ENCODE measurements around the gene ZSCAN5C. TPM values are rescaled to one million over a fixed set of nuclear protein-coding genes. Genes with fewer than 3 reads are reported as not detected.
"Not testable (repeated sequence)": the region's sequence is repeated elsewhere in the genome, so short reads cannot be mapped to it uniquely, and the experiment has no call there.

Gene ZSCAN5C
- total RNA-seq, 1 donor from 2014 or later, result not detected

- Histone ChIP-seq H3K9me3 (ENCODE audit: insufficient read depth, low read depth, low read length) (no peaks in the 10 kb centered on the region), H3K9ac (ENCODE audit: low read length) (no peak overlapping the region), H3K27ac (ENCODE audit: low read depth, low read length) (no peak overlapping the region), H2AFZ (ENCODE audit: low read depth, low read length) (no peak overlapping the region), H3K4me3 (ENCODE audit: insufficient read depth, low read depth, low read length) (no peak overlapping the region), H3K36me3 (ENCODE audit: insufficient read depth, low read length) (no peaks in the 10 kb centered on the region), H3K4me1 (ENCODE audit: insufficient read depth, low read length) (no peaks in the 10 kb centered on the region), H4K20me1 (ENCODE audit: insufficient read depth, low read length) (no peaks in the 10 kb centered on the region), H3K79me2 (ENCODE audit: insufficient read depth, low read length) (no peaks in the 10 kb centered on the region), H3K27me3 (ENCODE audit: insufficient read depth, low read length) (no peaks in the 10 kb centered on the region), H3K4me2 (ENCODE audit: low read length) (no peak overlapping the region)
- no peak for DNase-seq (ENCODE audit: low read depth)
- TF ChIP-seq CTCF (IDR thresholded peaks at IDR 0.05; ENCODE audit: insufficient read depth, low read depth, low read length) (no peak), EZH2 (IDR thresholded peaks at IDR 0.05; ENCODE audit: insufficient read depth, low read length) (no peak)
- Mint-ChIP-seq H3K27ac (ENCODE audit: unreplicated experiment) (no peak overlapping the region), H3K36me3 (ENCODE audit: low read depth, unreplicated experiment) (no peaks in the 10 kb centered on the region), H3K4me1 (ENCODE audit: low read depth, unreplicated experiment) (no peaks in the 10 kb centered on the region), H3K9me3 (ENCODE audit: unreplicated experiment) (peaks cover 4% of the 10 kb centered on the region), H3K27me3 (ENCODE audit: low read depth, unreplicated experiment) (peaks cover 20% of the 10 kb centered on the region), H3K4me3 (ENCODE audit: unreplicated experiment) (no peak overlapping the region)
- FAIRE-seq, result no peak
Measured at GRCh38 chr19:56211718-56212117, 9.6 kb downstream of the ZSCAN5C start.

- no peak for FAIRE-seq
- Mint-ChIP-seq H3K9me3 (ENCODE audit: unreplicated experiment) (no peaks in the 10 kb centered on the region), H3K4me1 (ENCODE audit: low read depth, unreplicated experiment) (no peaks in the 10 kb centered on the region), H3K27ac (ENCODE audit: unreplicated experiment) (no peak overlapping the region), H3K27me3 (ENCODE audit: low read depth, unreplicated experiment) (peaks cover 13% of the 10 kb centered on the region), H3K36me3 (ENCODE audit: low read depth, unreplicated experiment) (no peaks in the 10 kb centered on the region), H3K4me3 (ENCODE audit: unreplicated experiment) (no peak overlapping the region)
- H3K36me3 ChIP-seq (ENCODE audit: insufficient read depth, low read length), result no peaks in the 10 kb centered on the region
- H3K4me1 ChIP-seq (ENCODE audit: insufficient read depth, low read length), result no peaks in the 10 kb centered on the region
- H3K79me2 ChIP-seq (ENCODE audit: insufficient read depth, low read length), result no peaks in the 10 kb centered on the region
- H3K27ac ChIP-seq (ENCODE audit: low read depth, low read length), result no peak overlapping the region
- no peaks in the 10 kb centered on the region for H4K20me1 ChIP-seq (ENCODE audit: insufficient read depth, low read length)
- no peaks in the 10 kb centered on the region for H3K9me3 ChIP-seq (ENCODE audit: insufficient read depth, low read depth, low read length)
- peak overlapping the region; percentile 50 for H3K9ac ChIP-seq (ENCODE audit: low read length)
- DNase-seq (ENCODE audit: low read depth), result peak; percentile 29
- no peaks in the 10 kb centered on the region for H3K27me3 ChIP-seq (ENCODE audit: insufficient read depth, low read length)
- peak overlapping the region; percentile 33 for H3K4me3 ChIP-seq (ENCODE audit: insufficient read depth, low read depth, low read length)
- H2AFZ ChIP-seq (ENCODE audit: low read depth, low read length), result peak overlapping the region; percentile 57
- peak overlapping the region; percentile 84 for H3K4me2 ChIP-seq (ENCODE audit: low read length)
- TF ChIP-seq EZH2 (IDR thresholded peaks at IDR 0.05; ENCODE audit: insufficient read depth, low read length), result no peak
- TF ChIP-seq CTCF (IDR thresholded peaks at IDR 0.05; ENCODE audit: insufficient read depth, low read depth, low read length), result no peak
Measured at GRCh38 chr19:56217039-56217949, 15.2 kb downstream of the ZSCAN5C start.

- no peaks in the 10 kb centered on the region for H3K36me3 ChIP-seq (ENCODE audit: insufficient read depth, low read length)
- TF ChIP-seq EZH2 (IDR thresholded peaks at IDR 0.05; ENCODE audit: insufficient read depth, low read length), result no peak
- TF ChIP-seq CTCF (IDR thresholded peaks at IDR 0.05; ENCODE audit: insufficient read depth, low read depth, low read length), result no peak
- Mint-ChIP-seq H3K27ac (ENCODE audit: unreplicated experiment) (no peak overlapping the region), H3K27me3 (ENCODE audit: low read depth, unreplicated experiment) (peaks cover 13% of the 10 kb centered on the region), H3K36me3 (ENCODE audit: low read depth, unreplicated experiment) (peaks cover 10% of the 10 kb centered on the region), H3K9me3 (ENCODE audit: unreplicated experiment) (no peaks in the 10 kb centered on the region), H3K4me3 (ENCODE audit: unreplicated experiment) (no peak overlapping the region), H3K4me1 (ENCODE audit: low read depth, unreplicated experiment) (no peaks in the 10 kb centered on the region)
- H3K4me1 ChIP-seq (ENCODE audit: insufficient read depth, low read length), result no peaks in the 10 kb centered on the region
- no peaks in the 10 kb centered on the region for H4K20me1 ChIP-seq (ENCODE audit: insufficient read depth, low read length)
- no peak overlapping the region for H3K9ac ChIP-seq (ENCODE audit: low read length)
- H2AFZ ChIP-seq (ENCODE audit: low read depth, low read length), result no peak overlapping the region
- H3K4me2 ChIP-seq (ENCODE audit: low read length), result no peak overlapping the region
- no peak for FAIRE-seq
- no peak for DNase-seq (ENCODE audit: low read depth)
- H3K4me3 ChIP-seq (ENCODE audit: insufficient read depth, low read depth, low read length), result no peak overlapping the region
- no peaks in the 10 kb centered on the region for H3K9me3 ChIP-seq (ENCODE audit: insufficient read depth, low read depth, low read length)
- H3K27ac ChIP-seq (ENCODE audit: low read depth, low read length), result no peak overlapping the region
- no peaks in the 10 kb centered on the region for H3K27me3 ChIP-seq (ENCODE audit: insufficient read depth, low read length)
- no peaks in the 10 kb centered on the region for H3K79me2 ChIP-seq (ENCODE audit: insufficient read depth, low read length)
Measured at GRCh38 chr19:56218961-56219360, 16.9 kb downstream of the ZSCAN5C start.

GRCh38 chr19:56221442-56221841 lies 19.4 kb downstream of the ZSCAN5C start:
- H3K4me1 Mint-ChIP-seq (ENCODE audit: low read depth, unreplicated experiment); H3K4me3 Mint-ChIP-seq (ENCODE audit: unreplicated experiment); H3K9me3 Mint-ChIP-seq (ENCODE audit: unreplicated experiment); H3K27me3 ChIP-seq (ENCODE audit: insufficient read depth, low read length); H2AFZ ChIP-seq (ENCODE audit: low read depth, low read length); H3K4me1 ChIP-seq (ENCODE audit: insufficient read depth, low read length); FAIRE-seq; H3K27ac ChIP-seq (ENCODE audit: low read depth, low read length); H3K27ac Mint-ChIP-seq (ENCODE audit: unreplicated experiment); H4K20me1 ChIP-seq (ENCODE audit: insufficient read depth, low read length); DNase-seq (ENCODE audit: low read depth); H3K79me2 ChIP-seq (ENCODE audit: insufficient read depth, low read length); H3K36me3 ChIP-seq (ENCODE audit: insufficient read depth, low read length); H3K4me2 ChIP-seq (ENCODE audit: low read length); H3K4me3 ChIP-seq (ENCODE audit: insufficient read depth, low read depth, low read length); H3K9me3 ChIP-seq (ENCODE audit: insufficient read depth, low read depth, low read length); H3K9ac ChIP-seq (ENCODE audit: low read length): not testable (repeated sequence)
- Mint-ChIP-seq H3K36me3 (ENCODE audit: low read depth, unreplicated experiment) (peaks cover 10% of the 10 kb centered on the region), H3K27me3 (ENCODE audit: low read depth, unreplicated experiment) (peaks cover 14% of the 10 kb centered on the region)

All from astrocyte (in vitro differentiated cells and primary cell).